Stomach smooth muscle (tissue), 2 donors: Measurements from ENCODE around the gene YPEL1.

Source experiments
- H3K27ac ChIP-seq: one replicate; pipeline ENCODE4 v1.7.0; 2013; ENCODE audit warnings: mild to moderate bottlenecking, low read length, inconsistent platforms
- H3K27me3 ChIP-seq, 2 donors: one replicate each; pipeline ENCODE4 v1.7.0; 2013; ENCODE audit warnings: low read length in 2 of 2; ENCODE audit not compliant: insufficient read depth in 2 of 2, control insufficient read depth in 1 of 2
- H3K36me3 ChIP-seq, 2 donors: one replicate each; pipeline ENCODE4 v1.7.0; 2013; ENCODE audit warnings: low read length in 2 of 2; ENCODE audit not compliant: control insufficient read depth in 2 of 2, insufficient read depth in 2 of 2
- H3K4me1 ChIP-seq: one replicate; pipeline ENCODE4 v1.7.0; 2013; ENCODE audit warnings: low read length; ENCODE audit not compliant: control insufficient read depth, insufficient read depth
- H3K4me3 ChIP-seq, 2 donors: one replicate each; pipeline ENCODE4 v1.7.0; 2013; ENCODE audit warnings: low read length in 2 of 2
- H3K9ac ChIP-seq, 2 donors: one replicate each; pipeline ENCODE4 v1.7.0; 2013; ENCODE audit warnings: low read length in 2 of 2, mild to moderate bottlenecking in 1 of 2
- H3K9me3 ChIP-seq, 2 donors: one replicate each; pipeline ENCODE4 v1.7.0; 2013; ENCODE audit warnings: low read length in 2 of 2; ENCODE audit not compliant: control insufficient read depth in 2 of 2
- donor health status: healthy.
- donor health status: Pancreatic carcinoma.

The YPEL1 gene

DNA sequence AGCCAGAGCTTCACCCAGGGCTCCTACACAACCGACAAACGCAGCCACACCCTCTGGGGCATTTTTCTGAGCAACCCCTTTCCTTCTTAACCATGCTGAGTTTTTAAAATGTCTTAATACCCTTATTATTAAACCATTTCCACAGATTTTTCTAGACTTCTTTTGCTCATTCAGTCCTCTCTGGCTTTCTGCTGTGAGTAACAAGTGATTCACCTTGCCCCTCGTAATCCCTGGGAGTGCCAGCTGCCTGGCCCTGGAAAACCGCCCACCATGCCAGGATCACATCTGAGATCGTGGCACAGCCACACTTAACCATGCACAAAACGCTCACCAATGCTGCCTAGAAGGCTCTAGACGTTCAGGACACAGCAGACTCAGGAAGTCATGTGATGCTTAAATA, 25.4 kb downstream of the YPEL1 start:
- Histone ChIP-seq H3K4me1 (peaks cover 16% of the 10 kb centered on the region), H3K9me3 (no peaks in the 10 kb centered on the region), H3K4me3 (no peak overlapping the region), H3K27ac (no peak overlapping the region), H3K9ac (no peak overlapping the region), H3K36me3 (peaks cover 0 to 8% of the 10 kb centered on the region in 2 donors), H3K27me3 (no peaks in the 10 kb centered on the region)

DNA sequence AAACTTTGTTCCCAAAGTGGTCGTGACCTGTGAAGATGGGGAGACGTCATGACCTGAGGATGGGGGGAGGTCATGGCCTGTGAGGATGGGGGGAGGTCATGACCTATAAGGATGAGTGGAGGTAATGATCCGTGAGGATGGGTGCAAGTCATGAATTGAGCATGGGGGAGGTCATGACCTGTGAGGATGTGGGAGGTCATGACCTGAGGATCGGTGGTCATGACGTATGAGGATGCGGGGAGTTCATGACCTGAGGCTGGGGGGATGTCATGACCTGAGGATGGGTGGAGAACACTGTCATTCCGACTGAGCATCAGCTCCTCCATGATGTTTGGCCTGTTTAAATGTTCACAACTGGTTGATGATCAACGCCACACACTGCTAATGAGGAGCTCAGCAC, 25.9 kb downstream of the YPEL1 start:
- Histone ChIP-seq H3K4me1 (peaks cover 16% of the 10 kb centered on the region), H3K9me3 (no peaks in the 10 kb centered on the region), H3K36me3 (peaks cover 0 to 8% of the 10 kb centered on the region in 2 donors), H3K9ac (no peak overlapping the region), H3K4me3 (no peak overlapping the region), H3K27ac (no peak overlapping the region), H3K27me3 (no peaks in the 10 kb centered on the region)

DNA sequence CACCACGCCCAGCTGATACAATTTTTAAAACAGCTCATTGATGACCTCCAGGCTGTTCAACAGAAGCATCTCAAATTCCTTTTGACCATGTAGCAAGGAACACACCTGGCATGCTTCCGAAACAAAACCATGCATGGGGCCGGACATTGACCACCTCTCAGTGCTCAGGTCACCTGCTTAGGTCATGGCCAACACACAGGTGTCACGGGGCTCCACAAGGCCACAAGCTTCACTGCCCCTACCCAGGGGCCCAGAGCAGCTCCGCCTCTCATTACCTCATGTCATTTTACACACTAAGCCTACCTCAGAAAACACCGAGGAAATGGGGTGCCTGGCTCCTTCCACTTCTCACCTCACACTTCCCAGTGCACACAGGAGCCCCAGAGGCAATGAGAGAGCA, 26.6 kb downstream of the YPEL1 start:
- Histone ChIP-seq H3K36me3 (peaks cover 0 to 8% of the 10 kb centered on the region in 2 donors), H3K27me3 (no peaks in the 10 kb centered on the region), H3K4me1 (peaks cover 16% of the 10 kb centered on the region), H3K27ac (no peak overlapping the region), H3K9ac (no peak overlapping the region), H3K4me3 (no peak overlapping the region), H3K9me3 (no peaks in the 10 kb centered on the region)

DNA sequence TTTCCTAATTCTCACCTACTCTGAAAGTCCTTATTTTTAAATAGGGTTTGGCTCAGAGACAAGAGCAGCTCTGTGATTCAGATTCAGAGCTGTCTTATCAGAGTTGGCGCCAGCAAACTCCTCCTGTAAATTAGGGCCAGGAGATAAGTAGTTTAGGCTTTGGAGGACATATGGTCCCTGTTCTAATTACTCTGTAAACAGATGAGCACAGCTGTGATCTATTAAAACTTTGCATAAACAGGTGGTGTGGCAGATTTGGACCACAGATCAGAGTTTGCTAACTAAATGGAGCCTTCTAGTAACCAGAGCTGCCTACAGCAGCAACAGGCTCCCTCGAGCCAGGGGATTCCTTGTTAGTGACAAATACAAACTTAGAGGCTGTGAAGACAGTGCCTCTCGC, 27.9 kb downstream of the YPEL1 start:
- no peak overlapping the region for H3K4me3 ChIP-seq
- no peaks in the 10 kb centered on the region for H3K9me3 ChIP-seq
- H3K27me3 ChIP-seq: no peaks in the 10 kb centered on the region
- no peak overlapping the region for H3K9ac ChIP-seq
- H3K27ac ChIP-seq: no peak overlapping the region
- peaks cover 5% of the 10 kb centered on the region for H3K4me1 ChIP-seq
- peaks cover 0 to 8% of the 10 kb centered on the region in 2 donors for H3K36me3 ChIP-seq

DNA sequence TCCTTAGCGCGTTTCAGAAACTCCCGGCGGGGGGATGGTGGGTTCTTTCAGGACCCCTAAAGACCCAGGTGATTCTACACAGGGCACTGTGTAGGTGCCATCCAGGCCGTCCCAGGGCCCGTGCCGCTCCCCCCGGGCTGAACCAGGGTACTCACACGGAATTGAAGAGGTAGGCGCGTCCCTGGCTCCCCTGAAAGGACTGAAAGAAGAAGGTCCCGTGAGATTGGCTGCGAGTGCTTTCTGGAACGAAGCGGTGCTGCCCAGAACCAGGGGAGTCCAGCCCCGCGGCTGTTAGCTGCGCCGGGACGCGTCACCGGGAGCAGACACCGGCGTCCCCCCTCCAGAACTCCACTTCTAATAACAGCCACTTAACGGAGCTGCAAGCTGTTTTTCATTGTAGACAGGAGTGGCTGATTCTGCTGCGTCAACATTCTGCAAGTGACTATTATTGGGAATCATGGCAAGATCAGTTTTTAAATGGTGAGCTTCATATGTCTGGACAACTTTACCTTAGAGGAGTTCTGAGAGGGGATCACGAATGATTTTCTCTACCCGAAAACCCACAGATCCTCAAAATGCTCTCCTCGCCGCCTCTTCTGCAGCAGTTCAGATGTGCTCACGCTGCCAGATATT, 31.8 kb downstream of the YPEL1 start:
- peaks cover 15% of the 10 kb centered on the region for H3K4me1 ChIP-seq
- H3K36me3 ChIP-seq: peaks cover 0 to 11% of the 10 kb centered on the region in 2 donors
- no peaks in the 10 kb centered on the region for H3K27me3 ChIP-seq
- H3K9me3 ChIP-seq: no peaks in the 10 kb centered on the region
- H3K9ac ChIP-seq: no peak overlapping the region
- no peak overlapping the region for H3K27ac ChIP-seq
- no peak overlapping the region for H3K4me3 ChIP-seq

DNA sequence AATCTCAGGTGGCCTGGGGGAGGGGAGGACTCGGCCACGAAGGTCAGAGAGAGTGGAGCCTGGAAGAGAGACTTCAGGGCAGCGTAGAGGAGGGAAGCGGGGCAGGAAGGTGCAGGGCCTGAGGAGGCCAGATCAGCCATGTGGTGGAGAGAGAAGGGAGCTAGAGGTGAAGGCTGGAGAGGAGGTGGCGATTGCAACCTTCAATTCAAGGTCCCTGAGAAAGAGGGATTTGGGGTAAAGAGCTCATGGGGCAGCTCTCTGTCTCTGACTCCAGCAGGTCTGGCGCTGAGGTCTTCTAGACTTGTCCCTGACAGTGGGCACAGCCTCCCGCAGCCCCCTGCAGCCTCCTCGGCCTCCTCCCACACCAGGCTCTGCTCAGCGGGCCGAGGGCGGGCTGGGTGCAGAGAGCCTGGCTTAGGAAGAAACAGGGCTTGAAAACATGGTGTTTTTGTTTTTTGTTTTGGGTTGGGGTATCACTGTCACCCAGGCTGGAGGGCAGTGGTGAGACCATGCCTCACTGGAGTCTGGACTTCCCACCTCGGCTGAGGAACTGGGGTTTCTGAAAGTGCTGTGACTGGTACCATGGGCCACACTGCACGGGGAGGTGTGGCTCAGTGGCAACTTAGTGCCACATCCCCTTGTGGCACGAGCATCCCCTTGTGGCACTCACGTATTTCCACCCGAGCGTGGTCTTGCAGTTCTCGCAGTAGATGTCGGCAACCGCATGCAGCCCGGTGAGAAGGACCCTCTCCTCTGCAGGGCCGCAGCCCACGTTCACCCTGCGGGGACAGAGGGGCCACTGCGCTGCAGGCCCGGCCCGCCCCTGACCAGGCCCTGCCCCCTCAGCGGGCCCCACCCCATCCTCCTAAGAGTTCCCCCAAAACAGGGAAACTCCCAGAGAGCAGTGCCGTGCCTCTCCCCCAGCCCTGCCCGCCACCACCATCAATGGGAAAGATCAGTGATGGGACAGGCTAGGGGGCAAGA, 32.6 kb downstream of the YPEL1 start:
- Histone ChIP-seq H3K9me3 (no peaks in the 10 kb centered on the region), H3K27me3 (no peaks in the 10 kb centered on the region), H3K36me3 (peaks cover 0 to 13% of the 10 kb centered on the region in 2 donors), H3K4me3 (no peak overlapping the region), H3K4me1 (peaks cover 22% of the 10 kb centered on the region), H3K27ac (no peak overlapping the region), H3K9ac (no peak overlapping the region)

DNA sequence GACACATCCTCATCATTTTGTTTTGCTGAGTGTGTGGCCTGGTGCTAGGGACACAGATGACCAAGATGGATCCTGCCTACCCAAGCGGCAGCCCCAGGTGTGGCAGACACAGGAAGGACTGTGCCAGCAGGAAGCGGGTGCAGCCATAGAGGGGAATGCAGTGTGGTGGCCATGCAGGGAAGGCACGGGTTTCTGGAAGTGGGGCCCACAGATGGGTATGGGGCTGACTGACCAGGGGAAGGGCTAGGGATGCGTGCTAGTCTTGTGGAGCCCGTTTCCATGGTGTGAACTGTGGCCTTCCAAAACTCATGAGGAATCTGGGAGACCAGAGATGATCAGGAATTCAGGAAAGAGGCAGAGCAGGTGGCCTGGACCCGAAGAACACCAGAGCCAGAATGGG, 33.5 kb downstream of the YPEL1 start:
- H3K27ac ChIP-seq: no peak overlapping the region
- H3K4me1 ChIP-seq: peaks cover 26% of the 10 kb centered on the region
- peaks cover 0 to 15% of the 10 kb centered on the region in 2 donors for H3K36me3 ChIP-seq
- no peaks in the 10 kb centered on the region for H3K9me3 ChIP-seq
- no peak overlapping the region for H3K4me3 ChIP-seq
- no peak overlapping the region for H3K9ac ChIP-seq
- no peaks in the 10 kb centered on the region for H3K27me3 ChIP-seq

DNA sequence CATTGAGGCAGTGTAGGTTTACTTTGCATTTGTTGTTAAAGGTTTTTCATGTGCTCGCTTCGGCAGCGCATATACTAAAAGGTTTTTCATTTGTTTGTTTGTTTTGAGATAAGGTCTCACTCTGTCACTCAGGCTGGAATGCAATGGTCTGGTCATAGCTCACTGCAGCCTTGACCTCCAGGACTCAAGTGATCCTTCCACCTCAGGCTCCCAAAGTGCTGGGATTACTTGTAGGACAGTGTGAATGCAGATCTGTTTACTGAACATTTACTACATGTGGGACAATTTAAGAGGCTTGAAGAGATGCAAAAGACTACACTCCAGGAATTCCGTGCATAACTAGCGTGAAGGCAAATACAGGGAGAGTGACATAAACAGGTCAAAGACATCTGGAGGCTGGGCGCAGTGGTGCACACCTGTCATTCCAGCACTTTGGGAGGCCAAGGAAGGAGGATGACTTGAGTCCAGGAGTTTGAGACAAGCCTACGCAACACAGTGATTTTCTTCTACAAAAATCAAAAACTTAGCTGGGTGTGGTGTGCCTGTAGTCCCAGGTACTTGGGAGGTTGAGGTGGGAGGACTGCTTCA, 34.1 kb downstream of the YPEL1 start:
- Histone ChIP-seq H3K27me3 (no peaks in the 10 kb centered on the region), H3K36me3 (peaks cover 3 to 16% of the 10 kb centered on the region in 2 donors), H3K4me1 (peaks cover 32% of the 10 kb centered on the region), H3K9me3 (no peaks in the 10 kb centered on the region), H3K27ac (no peak overlapping the region), H3K4me3 (no peak overlapping the region), H3K9ac (no peak overlapping the region)

DNA sequence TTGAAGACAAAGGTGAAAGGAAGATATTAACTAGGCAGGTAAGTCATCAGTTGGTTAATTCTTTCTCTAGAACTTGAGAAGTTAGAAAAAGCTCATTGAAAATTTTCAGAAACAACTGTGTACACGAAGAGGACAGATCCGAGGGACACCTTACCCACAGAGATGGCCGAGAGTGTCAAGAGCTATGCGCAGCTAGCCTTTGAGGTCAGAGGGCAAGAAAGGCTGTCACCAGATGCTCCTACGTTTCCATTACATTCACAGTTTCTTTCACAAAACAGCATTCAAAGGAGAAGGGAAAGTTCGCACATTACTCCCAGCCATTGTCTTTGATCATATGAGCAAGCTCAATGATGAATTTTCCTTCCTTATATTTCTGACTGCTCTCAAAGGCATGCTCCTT, 34.8 kb downstream of the YPEL1 start:
- H3K36me3 ChIP-seq: peaks cover 4 to 22% of the 10 kb centered on the region in 2 donors
- no peak overlapping the region for H3K27ac ChIP-seq
- H3K9me3 ChIP-seq: no peaks in the 10 kb centered on the region

DNA sequence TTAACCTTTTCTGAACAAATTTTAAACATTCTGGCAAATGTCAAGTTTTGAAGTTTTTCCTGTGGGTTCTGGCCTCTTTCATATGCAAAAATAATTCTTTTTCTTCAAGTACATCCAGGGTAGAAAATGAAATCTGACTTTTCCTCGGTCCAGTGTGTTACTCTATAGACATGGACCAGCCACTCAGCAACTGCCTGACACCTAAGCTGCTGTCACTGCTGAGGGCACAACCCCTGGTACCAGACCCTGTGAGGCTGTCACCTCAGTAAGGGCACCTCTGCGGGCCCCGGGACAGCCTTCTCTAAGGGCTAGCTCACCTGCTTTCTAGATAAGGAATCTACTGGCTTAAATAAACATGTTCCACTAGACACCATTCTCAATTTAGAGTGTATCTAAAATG, 36.0 kb downstream of the YPEL1 start:
- Histone ChIP-seq H3K27me3 (no peaks in the 10 kb centered on the region), H3K4me3 (no peak overlapping the region), H3K9ac (no peak overlapping the region), H3K27ac (peak overlapping the region; percentile 79), H3K9me3 (no peaks in the 10 kb centered on the region), H3K36me3 (peaks cover 4 to 33% of the 10 kb centered on the region in 2 donors), H3K4me1 (peaks cover 33% of the 10 kb centered on the region)

More for the DNA sequence above, 34.8 kb downstream of the YPEL1 start:
- Histone ChIP-seq H3K4me1 (peaks cover 33% of the 10 kb centered on the region), H3K27me3 (no peaks in the 10 kb centered on the region), H3K4me3 (no peak overlapping the region), H3K9ac (no peak overlapping the region)
